ENCODE data around the gene CAPN1. TPM values are rescaled to one million over a fixed set of nuclear protein-coding genes. Genes with fewer than 3 reads are reported as not detected.

The CAPN1 gene
- polyA plus RNA-seq, 1 of the 3 experiments (the other 2 are of a cell fraction), result 92.2 TPM

GRCh38 chr11:65209711-65210360 is 28.1 kb downstream of the CAPN1 start:
- no peak overlapping the region for H3K27ac ChIP-seq (ENCODE audit: low read depth in 2 of 2, low read length in 1 of 2)

More at GRCh38 chr11:65209711-65210360, 28.1 kb downstream of the CAPN1 start:
- POLR2A ChIA-PET, result interaction anchor here (1.1 kb wide), 1 partner anchor 10 kb away, joined by 3 read pairs; no protein-coding TSS in a partner anchor
- Histone ChIP-seq H3K4me1 (ENCODE audit: control insufficient read depth in 1 of 2, insufficient read depth in 2 of 2, low read depth in 1 of 2, low read length in 1 of 2) (no peaks in the 10 kb centered on the region), H4K20me1 (ENCODE audit: insufficient read depth) (no peaks in the 10 kb centered on the region), H3K79me2 (ENCODE audit: insufficient read depth) (no peaks in the 10 kb centered on the region), H3K9me3 (no peaks in the 10 kb centered on the region), H3F3A (replicated peaks; ENCODE audit: insufficient read depth) (no peaks in the 10 kb centered on the region), H3K9ac (no peak overlapping the region), H3K9me2 (no peaks in the 10 kb centered on the region), H3K27me3 (ENCODE audit: insufficient read depth) (no peaks in the 10 kb centered on the region), H2AFZ (ENCODE audit: low read depth) (no peak overlapping the region), H3K4me3 (ENCODE audit: low read depth in 2 of 2, low read length in 1 of 2) (no peak overlapping the region), H3K36me3 (replicated peaks in 1 of 2; ENCODE audit: control insufficient read depth in 1 of 2, insufficient read depth in 2 of 2, low read length in 1 of 2) (peaks cover 17 to 46% of the 10 kb centered on the region in 2 experiments), H3K4me2 (no peak overlapping the region)
- CTCF ChIA-PET, result interaction anchor here (1.0 to 2.0 kb wide), 2 partner anchors 35 to 120 kb away, joined by 3 to 10 read pairs; no protein-coding TSS in a partner anchor
- 87% methylated on average over 10 of the region's 20 CpGs for WGBS (ENCODE audit: low lambda C conversion rate)
- DNase-seq, result no peak
- TF ChIP-seq REST (IDR thresholded peaks at IDR 0.05; ENCODE audit: low read depth, low read length), result no peak
- TF ChIP-seq FOSL2 (IDR thresholded peaks at IDR 0.05; ENCODE audit: borderline replicate concordance, low read depth), result no peak
- no peak for TF ChIP-seq RXRA (IDR thresholded peaks at IDR 0.05; ENCODE audit: borderline replicate concordance, low read depth)
- no peak for TF ChIP-seq EZH2phosphoT487 (IDR thresholded peaks at IDR 0.05; ENCODE audit: borderline replicate concordance, low read depth)
- no peak for TF ChIP-seq IRF3 (IDR thresholded peaks at IDR 0.05; ENCODE audit: low read depth, low read length)
- TF ChIP-seq PBX3 (IDR thresholded peaks at IDR 0.05), result no peak
- TF ChIP-seq CHD2 (IDR thresholded peaks at IDR 0.05; ENCODE audit: low read length, partially characterized antibody), result no peak
- no peak for TF ChIP-seq RCOR1 (IDR thresholded peaks at IDR 0.05; ENCODE audit: low read length)
- TF ChIP-seq GABPA (IDR thresholded peaks at IDR 0.05; ENCODE audit: low read depth), result no peak
- TF ChIP-seq FOXM1 (IDR thresholded peaks at IDR 0.05; ENCODE audit: low read depth), result no peak
- no peak for TF ChIP-seq EP300 (IDR thresholded peaks at IDR 0.05; ENCODE audit: borderline replicate concordance in 1 of 2, low read depth in 1 of 2, low read length in 1 of 2)
- TF ChIP-seq TAF1 (IDR thresholded peaks at IDR 0.05; ENCODE audit: borderline replicate concordance, low read depth, low read length), result no peak
- no peak for TF ChIP-seq MEF2A (IDR thresholded peaks at IDR 0.05; ENCODE audit: borderline replicate concordance, low read depth)
- no peak for TF ChIP-seq TEAD4 (IDR thresholded peaks at IDR 0.05; ENCODE audit: borderline replicate concordance, insufficient read depth)
- TF ChIP-seq TCF12 (IDR thresholded peaks at IDR 0.05), result no peak
